ENCODE results near the gene KNDC1. TPM values are rescaled to one million over a fixed set of nuclear protein-coding genes. Genes with fewer than 3 reads are reported as not detected.
"Not testable (repeated sequence)": the region's sequence is repeated elsewhere in the genome, so short reads cannot be mapped to it uniquely, and the experiment has no call there.

Gene KNDC1
- polyA plus RNA-seq, 3 donors from 2014 or later = not detected

GRCh38 chr10:133229265-133230043 lies 69.4 kb downstream of the KNDC1 start:
- Mint-ChIP-seq H3K4me1 (peaks cover 8 to 9% of the 10 kb centered on the region in 2 donors), H3K4me3 (peak overlapping the region; percentile 47 to 65 (median 55)), H3K27ac (no peak overlapping the region), H3K27me3 (ENCODE audit: low read depth in 3 of 3) (peaks cover 10 to 25% (median 13%) of the 10 kb centered on the region in 3 donors), H3K9me3 (peaks cover 0 to 2% (median 0%) of the 10 kb centered on the region in 6 donors), H3K36me3 (no peaks in the 10 kb centered on the region)
- no peak for DNase-seq

- H3K4me1 Mint-ChIP-seq = peaks cover 8 to 10% of the 10 kb centered on the region in 2 donors
- no peak for DNase-seq
- H3K4me3 Mint-ChIP-seq = peak within 1 kb of the TSS; percentile 47 to 65 (median 55)
- no peak within 1 kb of the TSS for H3K27ac Mint-ChIP-seq
- peaks cover 0 to 2% (median 0%) of the 10 kb centered on the region in 6 donors for H3K9me3 Mint-ChIP-seq
- no peaks in the 10 kb centered on the region for H3K36me3 Mint-ChIP-seq
- peaks cover 10 to 25% (median 13%) of the 10 kb centered on the region in 3 donors for H3K27me3 Mint-ChIP-seq (ENCODE audit: low read depth in 3 of 3)
Measured at GRCh38 chr10:133230044-133230361, 70.0 kb downstream of the KNDC1 start, which contains the start of gene UTF1. TSS of gene UTF1 (plus strand) at chr10:133230217. CDS start at chr10:133230289, 72 bp downstream.

GRCh38 chr10:133230387-133231195 lies 70.6 kb downstream of the KNDC1 start:
- Mint-ChIP-seq H3K4me3 (no peak overlapping the region), H3K36me3 (no peaks in the 10 kb centered on the region), H3K9me3 (peaks cover 0 to 2% (median 0%) of the 10 kb centered on the region in 6 donors), H3K4me1 (peaks cover 8 to 10% of the 10 kb centered on the region in 2 donors), H3K27ac (no peak overlapping the region), H3K27me3 (ENCODE audit: low read depth in 3 of 3) (peaks cover 10 to 25% (median 13%) of the 10 kb centered on the region in 3 donors)
- no peak for DNase-seq

GRCh38 chr10:133231244-133231945 lies 71.4 kb downstream of the KNDC1 start:
- H3K36me3 Mint-ChIP-seq = no peaks in the 10 kb centered on the region
- DNase-seq = no peak
- H3K4me3 Mint-ChIP-seq = peak overlapping the region in 2 of 5 donors; percentile 22 to 46
- peaks cover 8 to 11% of the 10 kb centered on the region in 2 donors for H3K4me1 Mint-ChIP-seq
- H3K27ac Mint-ChIP-seq = no peak overlapping the region
- peaks cover 12 to 28% (median 13%) of the 10 kb centered on the region in 3 donors for H3K27me3 Mint-ChIP-seq (ENCODE audit: low read depth in 3 of 3)
- H3K9me3 Mint-ChIP-seq = peaks cover 0 to 2% (median 0%) of the 10 kb centered on the region in 6 donors

- Mint-ChIP-seq H3K4me1 (peaks cover 8 to 11% of the 10 kb centered on the region in 2 donors), H3K36me3 (no peaks in the 10 kb centered on the region), H3K9me3 (peaks cover 0 to 2% (median 0%) of the 10 kb centered on the region in 6 donors), H3K27me3 (ENCODE audit: low read depth in 3 of 3) (peaks cover 10 to 26% (median 13%) of the 10 kb centered on the region in 3 donors), H3K27ac (no peak overlapping the region), H3K4me3 (no peak overlapping the region)
- DNase-seq = no peak
Measured at GRCh38 chr10:133231946-133232574, 72.0 kb downstream of the KNDC1 start.

GRCh38 chr10:133234796-133235195 lies 74.8 kb downstream of the KNDC1 start:
- not testable (repeated sequence) for H3K36me3 Mint-ChIP-seq, H3K9me3 Mint-ChIP-seq, DNase-seq, H3K4me1 Mint-ChIP-seq
- Mint-ChIP-seq H3K27me3 (ENCODE audit: low read depth in 3 of 3) (peaks cover 8 to 14% (median 11%) of the 10 kb centered on the region in 3 donors), H3K27ac (peak overlapping the region in 1 of 6 donors; percentile 28), H3K4me3 (peak overlapping the region; percentile 50 to 70 (median 59))

- no peaks in the 10 kb centered on the region for H3K36me3 Mint-ChIP-seq
- no peaks in the 10 kb centered on the region for H3K9me3 Mint-ChIP-seq
- peak overlapping the region; percentile 50 to 75 (median 59) for H3K4me3 Mint-ChIP-seq
- peak in 2 of 3 donors; percentile 9 to 18 for DNase-seq
- peaks cover 0 to 8% of the 10 kb centered on the region in 2 donors for H3K4me1 Mint-ChIP-seq
- H3K27me3 Mint-ChIP-seq (ENCODE audit: low read depth in 3 of 3) = peaks cover 9 to 14% (median 11%) of the 10 kb centered on the region in 3 donors
- H3K27ac Mint-ChIP-seq = peak overlapping the region in 1 of 6 donors; percentile 46
Measured at GRCh38 chr10:133235265-133235855, 75.3 kb downstream of the KNDC1 start.

- Mint-ChIP-seq H3K27me3 (ENCODE audit: low read depth in 3 of 3) (peaks cover 11 to 16% (median 11%) of the 10 kb centered on the region in 3 donors), H3K9me3 (no peaks in the 10 kb centered on the region)
Measured at GRCh38 chr10:133235932-133236331, 75.9 kb downstream of the KNDC1 start.

GRCh38 chr10:133236401-133237240 lies 76.6 kb downstream of the KNDC1 start:
- H3K9me3 Mint-ChIP-seq = no peaks in the 10 kb centered on the region
- H3K27ac Mint-ChIP-seq = no peak overlapping the region
- H3K27me3 Mint-ChIP-seq (ENCODE audit: low read depth in 3 of 3) = peaks cover 11 to 17% (median 14%) of the 10 kb centered on the region in 3 donors
- no peak for DNase-seq
- H3K36me3 Mint-ChIP-seq = no peaks in the 10 kb centered on the region
- no peak overlapping the region for H3K4me3 Mint-ChIP-seq
- H3K4me1 Mint-ChIP-seq = peaks cover 12 to 19% of the 10 kb centered on the region in 2 donors

More at GRCh38 chr10:133235932-133236331, 75.9 kb downstream of the KNDC1 start:
- Mint-ChIP-seq H3K4me1 (peaks cover 5 to 12% of the 10 kb centered on the region in 2 donors), H3K36me3 (no peaks in the 10 kb centered on the region), H3K27ac (no peak overlapping the region), H3K4me3 (peak overlapping the region; percentile 27 to 75 (median 57))
- no peak for DNase-seq

- no peak overlapping the region for H3K4me3 Mint-ChIP-seq
- H3K27ac Mint-ChIP-seq = no peak overlapping the region
- H3K4me1 Mint-ChIP-seq = peaks cover 15 to 21% of the 10 kb centered on the region in 2 donors
- H3K27me3 Mint-ChIP-seq (ENCODE audit: low read depth in 3 of 3) = peaks cover 11 to 17% (median 16%) of the 10 kb centered on the region in 3 donors
- DNase-seq = no peak
- no peaks in the 10 kb centered on the region for H3K9me3 Mint-ChIP-seq
- no peaks in the 10 kb centered on the region for H3K36me3 Mint-ChIP-seq
Measured at GRCh38 chr10:133237241-133237587, 77.2 kb downstream of the KNDC1 start.

GRCh38 chr10:133237588-133238465 lies 77.8 kb downstream of the KNDC1 start, which contains the start of gene VENTX:
TSS of gene VENTX (plus strand) at chr10:133237855. CDS start at chr10:133237915, 60 bp downstream.
- peak within 1 kb of the TSS in 2 of 5 donors; percentile 35 to 49 for H3K4me3 Mint-ChIP-seq
- H3K27me3 Mint-ChIP-seq (ENCODE audit: low read depth in 3 of 3) = peaks cover 11 to 16% (median 14%) of the 10 kb centered on the region in 3 donors
- H3K4me1 Mint-ChIP-seq = peaks cover 15 to 27% of the 10 kb centered on the region in 2 donors
- no peak for DNase-seq
- no peaks in the 10 kb centered on the region for H3K36me3 Mint-ChIP-seq
- H3K27ac Mint-ChIP-seq = no peak within 1 kb of the TSS
- H3K9me3 Mint-ChIP-seq = no peaks in the 10 kb centered on the region
